GM12878 (cell line): ENCODE results near the gene OLFML3. TPM values are rescaled to one million over a fixed set of nuclear protein-coding genes. Genes with fewer than 3 reads are reported as not detected.

Experiments used
- ATAC-seq: fragments of 200-7000 bp; cut with Tn5 transposase; 3 replicates; pipeline ENCODE4 v1.9.1; 2020; ENCODE audit warnings: mild to moderate bottlenecking, moderate library complexity
- BruUV-seq: library from RNA; stranded (reverse); fragments of 400-500 nt; replicated peaks from 2 replicates; lab custom pipeline; 2021; lab: Mats Ljungman, UMichigan
- CTCF ChIA-PET: fragments of 300-600 bp; sonication (Branson Sonifier 250); formaldehyde crosslinking; extraction: SDS; loops from one replicate; lab custom pipeline; 2021; ENCODE audit warnings: inconsistent platforms; lab: Yijun Ruan, JAX
- POLR2A ChIA-PET: fragments of 350-600 bp; formaldehyde crosslinking; extraction: SDS; loops from one replicate; lab custom pipeline; 2021; ENCODE audit warnings: inconsistent platforms; lab: Charles Lee
- RAD21 ChIA-PET: fragments of 300-600 bp; sonication (Branson Sonifier 250); formaldehyde crosslinking; loops from one replicate; lab custom pipeline; 2023; ENCODE audit warnings: antibody characterized with exemption; ENCODE audit not compliant: unreplicated experiment; lab: Charles Lee
- SMC1A ChIA-PET: fragments of 300-600 bp; sonication (Branson Sonifier 250); formaldehyde crosslinking; loops from one replicate; lab custom pipeline; 2023; ENCODE audit not compliant: unreplicated experiment, uncharacterized antibody; lab: Charles Lee
- DNase-seq: peaks from one replicate; pipeline ENCODE4 v3.0.0-alpha.2; 2011; ENCODE audit warnings: low read depth, low spot score
- FAIRE-seq: peaks from 3 replicates; lab custom pipeline; 2011; peaks lifted over from hg19 to GRCh38; lab: Jason Lieb, UNC
- H2AFZ ChIP-seq: 2 replicates; pipeline ENCODE4 v1.6.0; 2011; ENCODE audit warnings: low read depth, low read length, control low read depth; ENCODE audit not compliant: control insufficient read depth
- H3K27ac ChIP-seq: 2 replicates; pipeline ENCODE4 v1.5.1; 2011; ENCODE audit warnings: control low read depth; ENCODE audit not compliant: control insufficient read depth, insufficient read depth
- H3K27me3 ChIP-seq, 2 experiments: replicated peaks in 1 of 2; 2 replicates each; pipeline versions ENCODE4 v1.6.0 to v1.6.1; 2011; ENCODE audit warnings: low read length in 1 of 2; ENCODE audit not compliant: control insufficient read depth in 2 of 2, insufficient read depth in 2 of 2
- H3K36me3 ChIP-seq, 2 experiments: 2 replicates each; pipeline ENCODE4 v1.5.1; 2011; ENCODE audit warnings: low read length in 1 of 2; ENCODE audit not compliant: control insufficient read depth in 2 of 2, insufficient read depth in 2 of 2
- H3K4me1 ChIP-seq: 2 replicates; pipeline ENCODE4 v1.6.1; 2011; ENCODE audit warnings: mild to moderate bottlenecking, low read length, moderate library complexity, mixed read lengths; ENCODE audit not compliant: control insufficient read depth, insufficient read depth
- H3K4me2 ChIP-seq: 2 replicates; pipeline ENCODE4 v1.6.0; 2011; ENCODE audit warnings: control low read depth; ENCODE audit not compliant: control insufficient read depth, insufficient read depth
- H3K4me3 ChIP-seq: fragments of 200-600 bp; sonication (generic); 2 replicates; pipeline ENCODE4 v1.5.1; 2016
- H3K79me2 ChIP-seq: 2 replicates; pipeline ENCODE4 v1.6.0; 2011; ENCODE audit warnings: low read length; ENCODE audit not compliant: control insufficient read depth, insufficient read depth
- H3K9ac ChIP-seq: 2 replicates; pipeline ENCODE4 v1.8.0; 2011; ENCODE audit warnings: low read length, control low read depth, mixed read lengths; ENCODE audit not compliant: control insufficient read depth, insufficient read depth
- H3K9me3 ChIP-seq: replicated peaks from 3 replicates; pipeline ENCODE4 v1.5.1; 2011; ENCODE audit warnings: mild to moderate bottlenecking, low read length; ENCODE audit not compliant: control insufficient read depth, insufficient read depth
- H4K20me1 ChIP-seq: 2 replicates; pipeline ENCODE4 v1.6.0; 2011; ENCODE audit not compliant: control insufficient read depth, insufficient read depth
- BCL11A ChIP-seq: IDR thresholded peaks from 2 replicates; pipeline ENCODE4 v1.6.1; 2011; ENCODE audit warnings: low read depth, low read length
- BHLHE40 ChIP-seq, 2 experiments: fragments of 450-650 bp in 1 of 2; IDR thresholded peaks; 2 replicates each; pipeline ENCODE4 v1.6.1; 2011 to 2017; ENCODE audit warnings: low read depth in 2 of 2, borderline replicate concordance in 1 of 2, improper control_type of control experiment in 1 of 2, low read length in 1 of 2, mild to moderate bottlenecking in 1 of 2
- CBFB ChIP-seq: IDR thresholded peaks from 2 replicates; pipeline ENCODE4 v1.6.1; 2016; ENCODE audit warnings: antibody characterized with exemption, low read depth
- CBX3 ChIP-seq: fragments of 200-600 bp; sonication (generic); IDR thresholded peaks from 2 replicates; pipeline ENCODE4 v1.6.1; 2016; ENCODE audit warnings: low read depth, borderline replicate concordance
- EED ChIP-seq: sonication (generic); IDR thresholded peaks from 2 replicates; pipeline ENCODE4 v1.6.1; 2016; ENCODE audit warnings: antibody characterized with exemption, low read depth
- FOS ChIP-seq: IDR thresholded peaks from 3 replicates; pipeline ENCODE4 v1.6.1; 2011; ENCODE audit warnings: borderline replicate concordance; ENCODE audit not compliant: insufficient read length; ENCODE audit errors: extremely low read depth
- IKZF1 ChIP-seq: fragments of 450-650 bp; conservative IDR thresholded peaks from 2 replicates; pipeline ENCODE4 v1.6.1; 2017; ENCODE audit warnings: antibody characterized with exemption, mild to moderate bottlenecking
- IKZF2 ChIP-seq, 2 experiments: fragments of 450-650 bp; IDR thresholded peaks; 2 replicates each; pipeline ENCODE4 v1.6.1; 2017; ENCODE audit warnings: mild to moderate bottlenecking in 2 of 2, moderate library complexity in 2 of 2
- MEF2A ChIP-seq: IDR thresholded peaks from 2 replicates; pipeline ENCODE4 v1.6.1; 2011; ENCODE audit warnings: low read depth, mild to moderate bottlenecking, low read length, moderate library complexity; ENCODE audit not compliant: insufficient read depth
- MLLT1 ChIP-seq: fragments of 450-650 bp; IDR thresholded peaks from 2 replicates; pipeline ENCODE4 v1.6.1; 2016; ENCODE audit warnings: mild to moderate bottlenecking
- MTA2 ChIP-seq: fragments of 450-650 bp; IDR thresholded peaks from 2 replicates; pipeline ENCODE4 v1.6.1; 2016; ENCODE audit warnings: low read depth, mild to moderate bottlenecking, moderate library complexity
- PAX5 ChIP-seq: IDR thresholded peaks from 2 replicates; pipeline ENCODE4 v1.6.1; 2011; ENCODE audit warnings: low read depth, low read length, borderline replicate concordance
- RCOR1 ChIP-seq: conservative IDR thresholded peaks from 2 replicates; pipeline ENCODE4 v1.6.1; 2012; ENCODE audit warnings: low read depth, low read length, improper control_type of control experiment
- RELB ChIP-seq: fragments of 450-650 bp; IDR thresholded peaks from 2 replicates; pipeline ENCODE4 v1.6.1; 2017; ENCODE audit warnings: low read depth, mild to moderate bottlenecking, moderate library complexity
- RUNX3 ChIP-seq: IDR thresholded peaks from 2 replicates; pipeline ENCODE4 v1.6.1; 2012; ENCODE audit warnings: low read length, inconsistent platforms
- TCF12 ChIP-seq: IDR thresholded peaks from 2 replicates; pipeline ENCODE4 v1.6.1; 2011; ENCODE audit warnings: low read depth, mild to moderate bottlenecking, low read length
- ZNF217 ChIP-seq: fragments of 450-650 bp; IDR thresholded peaks from 2 replicates; pipeline ENCODE4 v1.6.1; 2017; ENCODE audit warnings: antibody characterized with exemption, mild to moderate bottlenecking
- whole genome bisulfite sequencing: methylation state at CpG from one replicate; pipeline ENCODE4 v1.1.6; 2016; ENCODE audit warnings: low lambda C conversion rate; ENCODE audit not compliant: insufficient replicate concordance, insufficient coverage; ENCODE audit errors: missing lambda C conversion rate; 5-methylcytosine and 5-hydroxymethylcytosine counted together
- in situ Hi-C: fragments of 300-500 bp; cut with MboI; formaldehyde crosslinking; loops from 9 replicates; pipeline ENCODE4 v1.14.3; 2018; ENCODE audit warnings: mixed read lengths
- intact Hi-C: fragments of 100-400 bp; cut with micrococcal nuclease; formaldehyde crosslinking; loops from one replicate; pipeline ENCODE4 v1.14.2; 2022; ENCODE audit not compliant: unreplicated experiment
- polyA plus RNA-seq, 11 experiments: library from polyadenylated mRNA; depleted of rRNA in 4 of 11; unstranded in 6 of 11; stranded (reverse) in 5 of 11; fragments of >200 nt; fragmentation: Nextera tagmentation in 4 of 11; fragmentation: Illumina TruSeq in 1 of 11; extraction: Ambion mirVana in 4 of 11; extraction: Trizol in 1 of 11; gene quantifications; 1 replicate in 1 of 11; 2 replicates in 10 of 11; pipeline versions ENCODE4 v1.2.1 to v1.2.3, GENCODE V29; 2011 to 2016; ENCODE audit warnings: inconsistent platforms in 2 of 11, missing spikeins in 2 of 11, low read depth in 1 of 11
- total RNA-seq, 4 experiments: library from RNA; depleted of rRNA in 3 of 4; stranded (reverse); fragments of >200 nt in 3 of 4; fragmentation: Illumina TruSeq in 1 of 4; extraction: Trizol in 1 of 4; gene quantifications; 2 replicates each; pipeline versions ENCODE4 v1.2.1 to v1.2.3, GENCODE V29; 2013 to 2021
- TF ChIP-seq, protein P1 (sequence below): IDR thresholded peaks from 2 replicates; pipeline ENCODE4 v1.6.1; 2012; ENCODE audit warnings: low read length, inconsistent platforms

OLFML3 gene
- total and polyA plus RNA-seq, 10 of the 15 experiments (the other 5 are each of a cell fraction or from before 2014, with no cell fraction given) = 0.03 TPM; not detected in 9

GRCh38 chr1:113940365-113941244 lies 38.7 kb upstream of the OLFML3 start:
- Histone ChIP-seq H2AFZ (no peak overlapping the region), H3K9me3 (peaks cover 7% of the 10 kb centered on the region), H3K79me2 (peaks cover 63% of the 10 kb centered on the region), H3K27me3 (no peaks in the 10 kb centered on the region), H3K36me3 (peaks cover 6 to 8% of the 10 kb centered on the region in 2 experiments; a peak in 3 of 4 replicates), H3K4me2 (peak overlapping the region; percentile 11), H3K27ac (peak overlapping the region; percentile 7), H3K4me1 (peaks cover 17% of the 10 kb centered on the region), H3K9ac (no peak overlapping the region), H3K4me3 (peak overlapping the region; percentile 21; the same call in 1 of the 2 replicates), H4K20me1 (no peaks in the 10 kb centered on the region)
- peak; percentile 91 for FAIRE-seq
- ChIA-PET SMC1A (interaction anchor here (1.0 to 11.9 kb wide), 10 partner anchors 7 to 127 kb away, joined by 3 to 99 read pairs (median 4); partner anchors contain the start of genes AP4B1 and DCLRE1B), RAD21 (interaction anchor here (0.7 to 4.8 kb wide), 6 partner anchors 10 to 259 kb away, joined by 3 to 33 read pairs (median 4); partner anchors contain the start of gene HIPK1), CTCF (interaction anchor here (0.7 to 5.3 kb wide), 7 partner anchors 9 to 105 kb away, joined by 3 to 36 read pairs (median 5); partner anchors contain the start of gene HIPK1), POLR2A (interaction anchor here (0.9 to 1.5 kb wide), 3 partner anchors 9 to 36 kb away, joined by 3 to 7 read pairs (median 3); partner anchors contain the start of gene AP4B1)
- 61% methylated on average over 16 of the region's 16 CpGs for WGBS
- in situ Hi-C loops = no loop called here
- ATAC-seq = peak; percentile 81
- BruUV-seq = TSS peak; percentile 16
- no peak for DNase-seq
- intact Hi-C loops = loop anchor here (5.0 kb wide), 1 partner anchor 83 kb away; no protein-coding TSS in a partner anchor
- 0 out of 2 replicates have a peak, but pooled peaks have one; percentile 64 for TF ChIP-seq PAX5
- peak; percentile 41; the same call in 1 of the 2 replicates for TF ChIP-seq BCL11A
- peak; percentile 73 for TF ChIP-seq MLLT1
- peak; percentile 76 for TF ChIP-seq IKZF1
- peak; percentile 45; the same call in 1 of the 2 replicates for TF ChIP-seq TCF12
- peak; percentile 65; the same call in 1 of the 2 replicates for TF ChIP-seq CBFB
- peak in 1 of 2 experiments; percentile 48; a peak in 1 of 4 replicates for TF ChIP-seq BHLHE40 (IDR thresholded peaks at IDR 0.05; ENCODE audit: borderline replicate concordance in 1 of 2, low read depth in 2 of 2, low read length in 1 of 2)
- TF ChIP-seq CBX3 = no peak
- peak; percentile 98 for TF ChIP-seq RUNX3
- TF ChIP-seq RCOR1 = no peak
- peak; percentile 74 for TF ChIP-seq EED
- TF ChIP-seq FOS = no peak
- peak; percentile 30; the same call in 1 of the 2 replicates for TF ChIP-seq MTA2
- TF ChIP-seq, protein P1, sequence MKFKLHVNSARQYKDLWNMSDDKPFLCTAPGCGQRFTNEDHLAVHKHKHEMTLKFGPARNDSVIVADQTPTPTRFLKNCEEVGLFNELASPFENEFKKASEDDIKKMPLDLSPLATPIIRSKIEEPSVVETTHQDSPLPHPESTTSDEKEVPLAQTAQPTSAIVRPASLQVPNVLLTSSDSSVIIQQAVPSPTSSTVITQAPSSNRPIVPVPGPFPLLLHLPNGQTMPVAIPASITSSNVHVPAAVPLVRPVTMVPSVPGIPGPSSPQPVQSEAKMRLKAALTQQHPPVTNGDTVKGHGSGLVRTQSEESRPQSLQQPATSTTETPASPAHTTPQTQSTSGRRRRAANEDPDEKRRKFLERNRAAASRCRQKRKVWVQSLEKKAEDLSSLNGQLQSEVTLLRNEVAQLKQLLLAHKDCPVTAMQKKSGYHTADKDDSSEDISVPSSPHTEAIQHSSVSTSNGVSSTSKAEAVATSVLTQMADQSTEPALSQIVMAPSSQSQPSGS = peak; percentile 35; the same call in 1 of the 2 replicates
- peak; percentile 72 for TF ChIP-seq IKZF2 (IDR thresholded peaks at IDR 0.05)
- 0 out of 2 replicates have a peak, but pooled peaks have one; percentile 7 for TF ChIP-seq MEF2A
- TF ChIP-seq ZNF217 = no peak
- peak; percentile 84 for TF ChIP-seq RELB
